Right lobe of liver (tissue), 4 donors: ENCODE results near the gene APLF.

ENCODE experiments used
- CTCF ChIP-seq, 4 donors: fragments of 200-600 bp in 3 of 4; fragments of 450-650 bp in 1 of 4; IDR thresholded peaks; one replicate each; pipeline versions ENCODE4 v1.5.1 to v1.8.0; 2016 to 2022; ENCODE audit warnings: antibody characterized with exemption in 4 of 4, mild to moderate bottlenecking in 2 of 4
- POLR2A ChIP-seq: fragments of 450-650 bp; IDR thresholded peaks from one replicate; pipeline ENCODE4 v1.6.1; 2017; ENCODE audit warnings: antibody characterized with exemption, mild to moderate bottlenecking
- donor health status: DM: no; HTN: no; CAD: no.
- donor health status: DM: no; HTN: no; CAD: no.
- donor health status: DM: no; HTN: yes; CAD: no.

DNA sequence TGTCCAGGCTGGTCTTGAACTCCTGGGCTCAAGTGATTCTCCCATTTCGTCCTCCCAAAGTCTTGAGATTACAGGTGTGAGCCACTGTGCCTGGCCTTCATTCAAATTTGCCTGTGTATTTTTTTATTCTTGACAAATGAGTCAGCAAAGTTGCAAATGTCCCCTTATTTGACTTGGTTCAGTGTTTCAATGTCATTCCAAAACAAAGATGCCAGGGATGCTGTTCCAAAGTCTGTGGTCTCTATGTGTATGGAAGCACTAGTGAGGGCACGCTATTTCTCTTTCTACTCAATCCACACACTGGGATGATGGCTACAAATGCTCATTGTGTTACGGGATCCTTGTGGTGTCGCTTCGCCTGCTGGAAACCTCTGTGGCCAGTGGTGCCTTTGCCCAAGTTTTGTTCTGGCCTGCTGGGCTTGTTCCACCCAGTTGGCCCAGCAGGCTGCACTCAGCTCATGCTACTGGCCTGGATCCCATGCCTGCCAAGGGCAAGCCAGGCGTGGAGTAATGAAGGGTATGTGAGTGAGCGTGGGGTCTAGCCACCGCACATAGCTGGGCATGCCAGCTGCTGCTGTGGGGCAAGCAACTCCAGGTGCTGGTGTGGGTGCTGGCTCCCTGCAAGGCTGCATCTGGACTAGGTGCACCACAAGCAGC is 35.9 kb upstream of the APLF start:
- TF ChIP-seq CTCF (IDR thresholded peaks at IDR 0.05) (no peak), POLR2A (no peak)
